Ecto neural progenitor cell (in vitro differentiated cells): ENCODE measurements around the gene ARIH2.
"Not testable (repeated sequence)": the region's sequence is repeated elsewhere in the genome, so short reads cannot be mapped to it uniquely, and the experiment has no call there.

Source experiments
- DNase-seq: peaks from one replicate; pipeline ENCODE4 v3.0.0-alpha.2; 2018; ENCODE audit warnings: low spot score

Gene ARIH2

DNA sequence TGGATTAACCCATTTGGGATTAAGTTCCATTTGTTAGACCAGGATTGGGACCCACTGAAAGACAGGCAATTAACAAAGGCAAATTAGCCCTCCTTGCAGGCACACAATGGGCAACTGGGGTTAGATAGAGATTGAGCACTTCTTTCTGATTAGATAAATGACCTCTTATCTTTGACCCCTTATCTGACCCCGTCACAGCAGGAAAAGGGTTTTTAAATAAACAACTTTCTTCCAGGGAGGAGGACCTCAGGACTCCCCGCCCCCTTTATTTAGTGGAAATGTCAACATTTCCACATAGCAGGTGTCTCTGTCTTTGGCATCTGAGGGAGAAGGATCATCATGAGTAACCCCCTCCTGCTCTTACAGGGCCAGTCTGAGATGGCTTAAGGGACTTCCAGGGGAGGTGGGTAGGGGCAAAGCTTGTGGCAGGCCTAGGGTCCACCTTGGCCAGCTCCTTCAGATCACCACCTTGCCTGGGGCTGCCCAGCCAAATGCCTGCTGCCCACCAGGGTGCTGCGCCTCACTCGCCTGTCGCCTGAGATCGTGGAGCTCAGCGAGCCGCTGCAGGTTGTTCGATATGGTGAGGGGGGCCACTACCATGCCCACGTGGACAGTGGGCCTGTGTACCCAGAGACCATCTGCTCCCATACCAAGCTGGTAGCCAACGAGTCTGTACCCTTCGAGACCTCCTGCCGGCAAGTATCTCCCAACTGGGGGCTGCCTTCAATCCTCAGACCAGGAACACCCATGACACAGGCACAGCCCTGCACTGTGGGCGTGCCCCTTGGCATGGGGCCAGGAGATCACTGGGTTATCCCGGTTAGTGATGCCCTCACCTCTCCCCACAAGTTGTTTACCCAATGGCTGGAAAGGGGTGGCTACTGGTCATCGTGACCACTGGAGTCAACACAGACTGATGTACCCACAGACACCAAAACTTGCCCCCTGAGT, 86.0 kb downstream of the ARIH2 start:
- DNase-seq: no peak

DNA sequence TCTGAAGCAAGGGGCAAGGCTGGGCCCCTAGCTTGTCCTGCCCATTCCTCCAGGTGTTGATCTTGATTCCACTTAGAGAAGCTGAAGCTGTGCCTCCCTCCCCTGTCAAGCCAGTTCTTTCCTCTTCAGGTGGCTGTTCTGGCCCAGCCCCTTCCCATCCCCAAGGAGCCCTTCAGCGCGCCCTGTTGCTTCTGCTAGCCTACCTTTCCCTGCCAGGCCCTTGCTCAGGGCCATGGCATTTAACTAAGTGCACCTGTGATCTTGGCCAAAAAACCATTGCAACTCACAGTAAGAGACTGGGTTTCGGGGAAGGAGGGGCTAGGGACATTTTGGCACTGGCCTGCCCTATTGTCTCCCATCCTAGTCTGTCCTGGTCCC, 86.7 kb downstream of the ARIH2 start:
- no peak for DNase-seq

GRCh38 chr3:49005998-49006397, 87.4 kb downstream of the ARIH2 start:
- no peak for DNase-seq

GRCh38 chr3:49006408-49007067, 87.9 kb downstream of the ARIH2 start:
- DNase-seq: no peak

DNA sequence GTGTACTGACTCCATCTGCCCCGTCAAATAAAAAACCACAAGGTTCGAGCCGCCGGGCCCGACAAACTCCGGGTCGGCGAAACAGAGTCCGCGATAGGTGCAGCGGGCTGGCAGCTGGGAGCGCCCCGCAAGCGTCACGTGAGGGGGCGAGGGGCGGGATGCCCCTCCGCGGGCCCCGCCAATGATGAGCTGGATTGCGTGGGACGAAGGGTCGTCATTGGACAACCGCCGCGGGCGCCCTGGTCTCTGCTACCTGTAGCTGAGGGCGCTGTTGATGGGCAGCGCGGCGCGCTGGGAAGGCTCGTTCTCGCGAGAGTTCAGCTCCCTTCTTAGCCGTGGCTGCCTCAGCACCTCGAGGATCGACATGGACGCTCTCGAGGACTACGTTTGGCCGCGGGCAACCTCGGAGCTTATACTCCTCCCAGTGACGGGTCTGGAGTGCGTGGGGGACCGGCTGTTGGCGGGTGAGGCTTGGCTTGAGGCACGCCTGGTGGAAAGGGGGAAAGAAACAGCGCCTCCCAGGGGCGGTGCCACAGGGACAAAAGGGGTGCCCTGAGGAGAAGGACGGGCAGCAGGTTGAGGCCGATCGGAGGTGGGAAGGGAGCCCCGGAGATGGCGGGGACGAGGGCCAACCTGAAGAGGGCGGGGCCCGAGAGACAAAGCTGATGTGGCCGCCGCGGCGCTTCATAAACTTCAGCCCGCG, 88.6 kb downstream of the ARIH2 start, which contains the start of gene WDR6:
Gene WDR6 (plus strand): TSS at position 324 of the 703 bp plus-strand sequence. CDS start 41 bp downstream, at position 365.
- peak; percentile 97 for DNase-seq

GRCh38 chr3:49007771-49008528, 89.3 kb downstream of the ARIH2 start:
- DNase-seq: peak; percentile 96

GRCh38 chr3:49008627-49009026, 90.0 kb downstream of the ARIH2 start:
- DNase-seq: not testable (repeated sequence)

DNA sequence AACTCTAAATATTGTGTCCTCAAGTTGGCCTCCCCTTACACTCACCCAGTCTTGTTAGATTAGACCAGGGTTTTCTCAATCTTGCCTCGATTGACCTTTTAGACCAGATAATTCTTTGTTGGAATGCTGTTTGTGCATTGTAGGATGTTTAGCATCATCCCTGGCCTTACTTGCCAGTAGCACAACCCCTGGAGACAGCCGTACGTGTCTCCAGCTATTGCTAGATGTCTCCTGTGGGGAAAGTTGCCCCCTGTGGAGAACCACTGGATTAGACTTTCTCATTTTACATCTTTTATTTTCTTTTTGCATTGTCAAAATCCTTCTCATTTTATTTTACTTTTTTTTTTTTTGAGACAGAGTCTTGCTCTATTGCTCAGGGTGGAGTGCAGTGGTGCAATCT, 90.8 kb downstream of the ARIH2 start:
- no peak for DNase-seq

- DNase-seq: no peak
Observed at GRCh38 chr3:49012441-49013017, 93.9 kb downstream of the ARIH2 start.

GRCh38 chr3:49013113-49013737, 94.6 kb downstream of the ARIH2 start:
- no peak for DNase-seq

DNA sequence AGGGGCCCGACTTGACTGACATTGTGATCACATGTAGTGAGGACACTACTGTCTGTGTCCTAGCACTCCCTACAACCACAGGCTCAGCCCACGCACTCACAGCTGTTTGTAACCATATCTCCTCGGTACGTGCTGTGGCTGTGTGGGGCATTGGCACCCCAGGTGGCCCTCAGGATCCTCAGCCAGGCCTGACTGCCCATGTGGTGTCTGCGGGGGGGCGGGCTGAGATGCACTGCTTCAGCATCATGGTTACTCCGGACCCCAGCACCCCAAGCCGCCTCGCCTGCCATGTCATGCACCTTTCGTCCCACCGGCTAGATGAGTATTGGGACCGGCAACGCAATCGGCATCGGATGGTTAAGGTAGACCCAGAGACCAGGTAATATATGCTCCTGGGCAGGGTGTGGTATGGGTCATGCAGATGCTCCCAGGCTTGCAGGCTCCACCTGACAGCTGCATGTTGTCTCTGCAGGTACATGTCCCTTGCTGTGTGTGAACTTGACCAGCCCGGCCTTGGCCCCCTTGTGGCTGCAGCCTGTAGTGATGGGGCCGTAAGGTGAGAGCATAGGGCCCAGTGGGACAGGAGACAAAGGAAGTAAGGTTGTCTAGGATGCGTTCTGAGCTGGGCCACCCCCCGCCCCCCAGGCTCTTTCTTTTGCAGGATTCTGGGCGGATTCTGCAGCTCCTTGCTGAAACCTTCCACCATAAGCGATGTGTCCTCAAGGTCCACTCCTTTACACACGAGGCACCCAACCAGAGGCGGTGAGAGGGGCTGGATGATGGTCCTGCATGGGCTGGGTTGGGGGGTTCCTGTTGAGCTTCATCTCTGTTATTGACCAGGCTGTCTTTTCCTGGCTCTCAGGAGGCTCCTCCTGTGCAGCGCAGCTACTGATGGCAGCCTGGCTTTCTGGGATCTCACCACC, 95.4 kb downstream of the ARIH2 start:
- no peak for DNase-seq

DNA sequence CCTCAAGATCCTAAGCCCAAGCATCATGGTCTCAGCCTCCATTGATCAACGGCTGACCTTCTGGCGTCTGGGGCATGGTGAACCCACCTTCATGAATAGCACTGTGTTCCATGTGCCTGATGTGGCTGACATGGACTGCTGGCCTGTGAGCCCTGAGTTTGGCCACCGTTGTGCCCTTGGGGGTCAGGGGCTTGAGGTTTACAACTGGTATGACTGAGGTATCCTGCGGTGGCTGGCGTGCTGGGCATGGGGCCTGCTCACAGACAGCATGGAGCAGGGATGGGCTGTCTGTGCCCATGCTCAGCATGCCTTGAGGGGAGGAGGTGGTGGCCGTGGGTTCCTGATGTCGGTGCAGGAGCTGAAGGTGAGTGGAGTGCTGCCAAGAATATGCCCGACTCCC, 96.4 kb downstream of the ARIH2 start:
- no peak for DNase-seq

DNA sequence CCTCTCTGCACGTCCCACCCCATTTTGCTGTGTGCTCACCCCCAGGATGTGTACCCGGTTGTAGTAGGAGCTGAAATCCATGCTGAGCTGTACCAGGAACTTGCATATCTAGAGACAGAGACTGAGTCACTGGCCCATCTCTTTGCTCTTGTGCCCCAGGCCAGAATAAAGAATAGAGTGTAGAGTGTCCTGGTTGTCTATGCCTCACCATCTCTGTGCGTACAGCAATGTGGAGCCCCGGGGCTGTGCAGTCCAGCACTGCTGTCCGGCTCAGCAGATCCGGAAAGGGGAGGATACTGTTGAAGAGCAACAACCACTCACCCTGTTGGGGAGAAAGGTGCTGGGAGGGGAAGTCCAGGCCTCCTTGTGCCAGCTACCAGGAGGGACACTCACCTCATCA, 97.1 kb downstream of the ARIH2 start:
- no peak for DNase-seq

- DNase-seq: no peak
Observed at GRCh38 chr3:49016414-49017228, 98.0 kb downstream of the ARIH2 start.

DNA sequence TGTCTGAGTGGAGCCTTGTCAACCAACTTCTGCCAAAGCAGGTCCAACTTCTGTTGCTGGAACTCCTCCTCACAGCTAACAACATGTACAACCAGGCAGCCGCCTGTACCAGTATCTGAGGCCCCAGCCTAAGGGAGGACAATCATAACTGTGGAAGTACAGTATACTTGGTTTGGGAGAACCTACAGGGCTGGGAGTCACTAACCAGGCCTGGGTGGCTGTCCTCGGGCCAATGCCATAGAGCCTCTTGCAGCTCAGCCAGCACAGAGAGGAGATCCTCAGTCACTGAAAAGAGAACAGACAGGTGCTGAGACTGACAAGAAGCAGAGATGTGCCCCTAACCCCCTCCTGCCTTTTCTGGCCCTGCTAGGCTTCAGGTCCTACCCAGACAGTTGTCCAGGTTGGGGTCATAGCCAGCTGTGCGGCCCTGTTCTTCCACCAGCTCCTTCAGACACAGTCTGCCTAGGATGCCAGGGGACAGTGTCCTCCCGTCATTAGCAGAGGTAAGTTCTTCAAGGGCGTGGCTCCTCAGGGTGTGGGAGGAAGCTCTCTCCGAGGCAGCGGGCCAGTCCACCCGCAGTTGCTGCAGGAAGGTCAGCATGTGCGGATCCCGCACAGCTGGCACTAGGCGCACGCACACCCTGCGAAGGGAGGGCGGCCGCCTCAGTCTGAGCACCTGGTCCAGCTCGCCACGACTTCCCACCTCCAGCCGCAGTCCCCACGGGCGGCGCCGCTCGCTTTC, 98.8 kb downstream of the ARIH2 start:
- DNase-seq: no peak

- DNase-seq: peak; percentile 80
Observed at GRCh38 chr3:49017971-49018706, 99.5 kb downstream of the ARIH2 start, which contains the start of gene DALRD3. Gene DALRD3, minus strand, starts transcription at chr3:49018580. Its CDS starts 16 bp downstream, at chr3:49018564.

- no peak for DNase-seq
Observed at GRCh38 chr3:49018707-49019006, 100.0 kb downstream of the ARIH2 start.

DNA sequence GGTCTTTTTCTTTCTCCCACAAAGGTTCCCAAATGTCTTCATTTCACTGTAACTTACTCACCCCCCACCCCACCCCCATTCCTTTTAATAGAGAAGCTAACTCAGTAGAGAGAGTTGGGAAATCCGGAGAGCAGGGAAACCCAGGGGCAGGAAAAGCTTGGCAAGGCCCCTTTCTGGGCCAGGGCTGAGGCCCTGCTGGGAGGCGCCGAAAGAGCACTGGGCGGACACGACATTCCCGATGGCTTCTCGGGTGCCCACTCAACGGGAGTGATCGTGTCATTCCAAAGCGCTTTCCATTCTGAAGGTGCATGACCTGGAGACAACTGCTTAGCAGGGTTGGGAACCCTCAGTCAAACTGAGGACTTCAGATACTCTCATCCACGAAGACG, 101.3 kb downstream of the ARIH2 start:
- peak; percentile 42 for DNase-seq
